Fibroblast of the aortic adventitia (primary cell): Measurements from ENCODE around the gene DTNB. TPM values are rescaled to one million over a fixed set of nuclear protein-coding genes. Genes with fewer than 3 reads are reported as not detected.

ENCODE experiments used
- DNase-seq: peaks from one replicate; pipeline ENCODE4 v3.0.0-alpha.2; 2010; ENCODE audit warnings: low read depth
- H3K4me3 ChIP-seq: 2 replicates; pipeline ENCODE4 v1.5.1; 2011; ENCODE audit warnings: low read depth, mild to moderate bottlenecking, control low read depth, low read length, moderate library complexity
- total RNA-seq: library from RNA; depleted of rRNA; stranded (reverse); fragments of >200 nt; gene quantifications from 2 replicates; pipeline ENCODE4 v1.2.3, GENCODE V29; 2012; ENCODE audit warnings: low replicate concordance
- TF ChIP-seq, protein P1 (sequence below): IDR thresholded peaks from 2 replicates; pipeline ENCODE4 v1.5.1; 2011; ENCODE audit warnings: mild to moderate bottlenecking, low read length, control low read depth, inconsistent platforms; ENCODE audit not compliant: insufficient read depth

DTNB gene
- total RNA-seq, 1 donor = 11.7 TPM

DNA sequence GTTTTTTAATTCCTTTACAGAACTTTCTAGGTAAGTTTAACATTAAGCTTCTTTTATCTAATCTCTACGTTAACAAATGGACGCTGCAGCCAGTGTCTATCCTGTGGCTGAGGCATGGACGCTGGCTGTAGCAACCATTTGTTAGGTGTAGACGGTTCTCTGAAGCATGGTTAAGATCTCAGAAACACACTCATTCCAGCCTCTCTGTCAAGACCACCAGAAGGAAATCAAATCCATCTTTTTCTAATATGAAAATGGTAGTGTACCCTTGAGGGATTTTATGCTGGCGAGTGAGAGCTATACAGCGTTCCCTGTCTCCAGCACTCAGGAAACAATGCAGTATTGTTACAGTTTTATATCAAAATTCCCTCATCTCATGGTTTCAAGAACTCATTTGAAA, 78.0 kb downstream of the DTNB start:
- no peak overlapping the region for H3K4me3 ChIP-seq
- DNase-seq = no peak
- TF ChIP-seq, protein P1, sequence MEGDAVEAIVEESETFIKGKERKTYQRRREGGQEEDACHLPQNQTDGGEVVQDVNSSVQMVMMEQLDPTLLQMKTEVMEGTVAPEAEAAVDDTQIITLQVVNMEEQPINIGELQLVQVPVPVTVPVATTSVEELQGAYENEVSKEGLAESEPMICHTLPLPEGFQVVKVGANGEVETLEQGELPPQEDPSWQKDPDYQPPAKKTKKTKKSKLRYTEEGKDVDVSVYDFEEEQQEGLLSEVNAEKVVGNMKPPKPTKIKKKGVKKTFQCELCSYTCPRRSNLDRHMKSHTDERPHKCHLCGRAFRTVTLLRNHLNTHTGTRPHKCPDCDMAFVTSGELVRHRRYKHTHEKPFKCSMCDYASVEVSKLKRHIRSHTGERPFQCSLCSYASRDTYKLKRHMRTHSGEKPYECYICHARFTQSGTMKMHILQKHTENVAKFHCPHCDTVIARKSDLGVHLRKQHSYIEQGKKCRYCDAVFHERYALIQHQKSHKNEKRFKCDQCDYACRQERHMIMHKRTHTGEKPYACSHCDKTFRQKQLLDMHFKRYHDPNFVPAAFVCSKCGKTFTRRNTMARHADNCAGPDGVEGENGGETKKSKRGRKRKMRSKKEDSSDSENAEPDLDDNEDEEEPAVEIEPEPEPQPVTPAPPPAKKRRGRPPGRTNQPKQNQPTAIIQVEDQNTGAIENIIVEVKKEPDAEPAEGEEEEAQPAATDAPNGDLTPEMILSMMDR = no peak

DNA sequence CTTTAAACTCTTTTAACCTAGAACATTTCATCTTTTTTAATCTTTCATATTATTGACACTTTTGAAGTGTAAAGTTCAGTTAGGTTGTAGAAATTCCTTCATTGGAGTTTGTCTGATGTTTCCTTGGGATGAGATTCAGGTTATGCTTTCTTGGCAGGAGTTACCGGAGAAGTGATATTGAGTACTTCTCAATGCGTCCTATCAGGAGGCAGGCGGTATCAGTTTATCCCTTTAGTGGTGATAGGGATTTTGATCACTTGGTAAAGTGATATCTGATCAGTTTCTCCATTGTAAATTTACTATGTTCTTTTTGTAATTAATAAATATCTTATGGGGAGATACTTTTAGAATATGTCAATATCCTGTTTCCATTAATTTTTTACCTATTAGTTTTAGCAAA, 78.4 kb downstream of the DTNB start:
- TF ChIP-seq, protein P1 = no peak

DNA sequence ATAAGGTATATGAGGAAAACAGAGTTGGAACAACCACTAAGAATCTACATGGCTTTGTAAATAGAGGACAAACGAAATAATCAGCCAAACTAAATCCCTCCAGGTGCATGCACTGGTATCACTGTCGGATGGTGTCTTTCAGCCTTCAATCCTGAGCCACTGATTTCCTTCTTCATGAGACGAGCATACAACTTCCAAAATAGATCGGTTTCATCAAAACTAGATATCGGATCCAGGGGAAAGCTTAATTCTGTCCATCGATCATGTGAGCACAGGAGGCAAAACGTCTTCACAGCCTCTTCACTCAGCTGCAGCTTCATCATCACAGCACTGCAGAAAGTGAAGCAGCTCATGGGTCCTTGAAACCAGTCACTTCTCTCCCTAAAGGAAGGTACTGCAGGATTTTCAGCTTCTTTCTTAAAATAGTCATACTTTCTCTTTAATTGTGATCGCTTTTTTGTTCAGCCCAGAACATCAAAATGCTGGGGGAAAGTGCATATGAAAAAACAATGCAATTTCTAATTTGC, 80.5 kb downstream of the DTNB start:
- no peak for DNase-seq
- TF ChIP-seq, protein P1 = no peak
- no peak overlapping the region for H3K4me3 ChIP-seq

More for the DNA sequence above, 78.4 kb downstream of the DTNB start:
- H3K4me3 ChIP-seq = no peak overlapping the region
- no peak for DNase-seq

DNA sequence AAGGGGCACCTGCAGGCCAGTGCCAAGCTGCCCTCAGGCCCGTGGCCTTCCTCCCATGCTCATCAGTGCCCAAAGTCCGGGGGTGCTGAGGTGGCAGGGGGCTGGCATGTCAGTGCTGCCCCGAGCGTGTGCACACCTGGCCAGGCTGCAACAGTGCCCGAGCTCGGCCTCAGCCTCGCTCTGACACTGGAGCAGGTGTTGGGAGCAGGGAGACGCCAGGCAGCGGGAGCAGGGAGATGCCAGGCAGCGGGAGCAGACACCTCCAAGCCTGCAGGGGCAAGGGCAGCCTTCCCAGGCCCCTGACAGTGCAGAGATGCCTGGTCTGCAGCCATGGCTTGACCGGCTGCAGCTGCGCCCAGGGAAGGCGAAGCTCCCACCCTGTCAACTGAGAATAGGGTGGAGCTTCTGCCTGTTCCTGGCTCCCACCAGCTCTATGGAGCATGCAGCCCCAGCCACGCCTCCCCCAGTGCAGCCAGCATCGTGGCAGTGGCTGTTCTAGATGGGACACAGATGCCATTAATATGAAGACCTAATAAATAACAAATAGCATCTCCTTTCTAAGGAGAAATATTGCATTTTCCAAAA, 82.4 kb downstream of the DTNB start:
- no peak overlapping the region for H3K4me3 ChIP-seq
- DNase-seq = no peak
- TF ChIP-seq, protein P1 = no peak

DNA sequence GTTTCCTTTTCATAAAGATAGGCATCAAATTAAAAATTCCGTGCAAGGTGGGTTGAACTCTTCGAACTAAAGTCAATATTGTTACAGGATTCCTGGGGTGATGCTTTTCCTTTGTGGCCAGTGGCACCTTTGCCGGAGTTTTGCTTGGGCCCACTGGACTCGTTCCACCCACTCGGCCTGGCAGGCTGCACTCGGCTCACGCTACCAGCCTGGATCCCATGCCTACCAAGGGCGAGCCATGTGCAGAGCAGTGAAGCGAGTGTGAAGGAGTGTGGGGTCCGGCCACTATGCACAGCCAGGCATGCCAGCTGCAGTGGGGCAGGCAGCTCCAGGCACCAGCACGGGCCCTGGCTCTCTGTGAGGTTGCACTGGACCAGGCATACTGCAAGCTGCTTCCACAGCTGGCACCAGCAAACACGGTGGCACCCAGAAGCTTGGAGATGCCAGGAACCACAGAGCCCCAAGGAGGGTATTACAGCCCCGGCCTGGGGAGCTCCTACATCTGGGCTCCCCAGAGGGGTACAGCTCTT, 83.6 kb downstream of the DTNB start:
- TF ChIP-seq, protein P1 = no peak
- no peak overlapping the region for H3K4me3 ChIP-seq
- no peak for DNase-seq

DNA sequence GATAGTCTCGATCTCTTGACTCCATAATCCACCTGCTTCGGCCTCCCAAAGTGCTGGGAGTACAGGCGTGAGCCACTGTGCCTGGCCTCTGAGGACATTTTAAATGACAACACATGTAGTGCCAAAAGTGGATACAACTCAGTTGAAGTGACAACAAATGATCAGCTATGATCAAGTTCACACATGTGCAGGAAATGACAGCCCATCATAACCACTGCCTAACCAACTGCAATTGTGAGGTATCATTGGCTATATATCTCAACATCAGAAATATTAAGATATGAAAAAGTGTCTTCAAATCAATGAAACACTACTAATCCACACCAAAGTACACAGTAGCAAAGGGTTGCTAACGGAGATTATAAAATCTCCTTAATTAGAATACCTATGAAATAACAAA, 84.8 kb downstream of the DTNB start:
- TF ChIP-seq, protein P1 = no peak
- no peak overlapping the region for H3K4me3 ChIP-seq
- no peak for DNase-seq
